IPS DF 4.7 (cell line): ENCODE measurements around the gene PPAN.

Experiments used
- DNase-seq: peaks from one replicate; pipeline ENCODE4 v3.0.0-alpha.2; 2013; ENCODE audit warnings: low spot score; ENCODE audit errors: extremely low read depth

The PPAN gene

DNA sequence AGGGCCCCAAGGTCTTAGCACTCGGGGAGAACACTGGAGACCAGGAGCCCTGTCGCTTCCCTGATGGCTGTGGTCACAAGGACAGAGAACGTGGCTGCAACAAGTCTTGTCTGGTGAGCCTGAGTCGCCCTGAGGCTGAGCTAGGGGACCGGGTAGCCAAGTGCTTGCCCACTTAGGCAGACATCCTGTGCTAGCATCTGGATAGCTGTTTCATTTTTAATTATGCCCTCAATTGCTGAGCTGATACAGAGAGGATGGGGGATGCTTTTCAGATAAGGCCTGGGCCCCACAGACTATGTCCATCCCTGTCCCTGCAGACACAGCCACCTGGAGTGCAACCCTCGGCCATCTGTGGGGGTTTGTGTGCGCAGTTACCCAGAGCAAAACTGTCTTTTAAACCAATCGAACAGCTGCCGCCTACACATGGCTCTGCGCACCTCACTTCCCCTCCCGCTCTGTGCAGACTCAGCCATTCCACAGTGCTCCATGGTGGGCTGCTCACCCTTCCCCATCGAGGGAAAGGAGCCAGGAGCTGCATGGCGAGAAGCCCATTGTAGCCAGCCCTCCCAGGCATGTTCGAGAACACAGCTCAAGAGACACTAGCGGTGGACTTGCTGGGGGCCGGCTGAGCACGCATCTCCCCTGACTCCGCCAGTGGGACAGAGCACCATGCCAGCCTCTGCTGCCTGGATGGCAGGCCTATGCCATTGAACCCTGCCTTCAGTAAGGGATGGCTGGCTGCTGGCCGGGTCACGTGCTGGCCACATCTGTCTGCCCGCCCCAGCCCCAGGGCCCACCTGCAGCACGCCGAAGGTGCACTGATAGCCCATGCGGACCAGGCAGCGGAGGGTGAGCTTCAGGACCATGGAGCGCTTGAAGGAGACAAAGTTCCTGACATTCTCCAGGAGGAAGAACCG lies 33.0 kb downstream of the PPAN start:
- DNase-seq: no peak

DNA sequence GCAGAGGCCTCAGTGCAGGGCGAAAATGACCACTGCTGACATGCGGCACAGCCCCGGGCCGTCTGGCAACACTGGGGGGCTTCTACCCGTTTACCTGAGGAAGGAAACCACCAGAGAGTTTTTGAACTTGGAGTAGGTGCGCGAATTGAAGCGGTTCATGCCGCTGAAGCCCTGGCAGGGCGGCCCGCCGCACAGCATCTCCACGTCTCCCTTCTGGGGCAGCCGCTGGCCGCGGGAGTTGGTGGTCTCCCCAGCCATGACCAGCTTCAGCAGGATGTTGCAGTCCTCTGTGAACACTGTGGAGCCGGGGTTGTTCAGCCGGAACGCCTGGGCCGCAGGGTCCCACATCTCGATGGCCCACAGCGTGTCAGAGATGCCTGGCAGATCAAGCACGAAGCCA lies 33.8 kb downstream of the PPAN start:
- DNase-seq: no peak

DNA sequence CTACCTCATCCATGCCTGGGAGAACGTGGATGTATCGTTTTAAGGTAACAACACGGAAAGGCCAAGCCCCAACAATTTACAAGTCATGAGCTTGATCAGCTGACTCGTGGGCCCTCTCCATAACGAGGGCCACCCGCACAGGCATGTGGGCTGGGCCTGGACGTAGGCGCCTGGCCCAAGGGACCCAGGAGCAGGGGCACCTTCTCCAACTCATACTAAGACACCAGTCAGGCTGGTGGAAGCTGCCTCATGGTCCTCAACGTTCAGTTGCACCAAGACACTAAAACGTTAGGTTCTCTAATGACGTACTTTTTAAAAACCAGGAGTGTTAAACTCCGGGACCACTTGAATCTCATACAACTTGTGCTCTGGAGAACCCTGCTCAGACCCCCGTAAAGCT lies 35.3 kb downstream of the PPAN start:
- DNase-seq: no peak

DNA sequence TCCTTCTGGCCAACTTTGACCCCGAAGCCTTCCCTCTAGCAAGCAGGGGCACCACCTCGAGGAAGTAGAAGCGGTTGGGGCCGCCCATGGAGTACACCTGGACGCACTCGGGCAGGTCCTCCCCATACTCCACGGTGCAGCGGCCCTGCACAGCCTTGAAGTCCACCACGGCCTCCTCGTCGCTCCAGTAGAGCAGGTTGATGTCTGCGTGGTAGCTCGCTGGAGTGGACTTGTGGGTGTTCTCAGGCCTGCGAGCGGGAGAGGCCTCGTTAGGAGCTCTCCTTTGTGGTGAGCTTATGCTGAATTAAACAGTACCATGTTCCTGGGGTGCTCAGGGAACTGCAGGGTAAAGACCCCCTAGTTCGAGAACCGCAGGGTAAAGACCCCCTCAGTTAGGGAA lies 35.8 kb downstream of the PPAN start:
- DNase-seq: no peak

DNA sequence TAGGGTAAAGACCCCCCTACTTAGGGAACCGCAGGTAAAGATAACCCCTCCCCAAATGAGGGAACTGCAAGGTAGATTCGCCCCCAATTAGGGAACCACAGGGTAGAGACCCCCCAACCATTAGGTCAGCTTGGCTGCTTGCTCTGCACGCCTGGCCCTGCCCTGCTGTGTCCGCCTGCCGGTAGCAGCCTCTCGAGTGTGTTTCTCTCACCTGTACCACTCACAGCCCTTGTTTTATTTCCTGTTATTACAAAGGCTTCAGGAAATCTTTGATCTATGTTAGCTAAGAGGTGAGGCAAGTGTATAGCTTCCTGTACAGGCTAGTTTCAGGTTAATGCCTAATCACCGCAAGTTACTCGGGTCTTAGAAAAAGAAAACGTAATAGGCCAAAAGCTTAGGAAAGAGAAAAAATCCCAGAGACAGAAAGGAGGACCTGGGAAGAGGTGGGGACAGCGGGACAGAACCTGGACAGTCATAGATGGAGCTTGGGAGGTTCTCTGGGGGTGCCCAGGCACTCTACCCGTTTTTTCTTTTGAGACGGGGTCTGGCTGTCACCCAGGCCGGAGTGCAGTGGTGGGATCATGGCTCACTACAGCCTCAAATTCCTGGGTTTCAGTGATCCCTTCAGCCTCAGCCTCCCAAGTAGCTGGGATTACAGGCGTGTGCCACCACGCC lies 36.7 kb downstream of the PPAN start:
- no peak for DNase-seq

DNA sequence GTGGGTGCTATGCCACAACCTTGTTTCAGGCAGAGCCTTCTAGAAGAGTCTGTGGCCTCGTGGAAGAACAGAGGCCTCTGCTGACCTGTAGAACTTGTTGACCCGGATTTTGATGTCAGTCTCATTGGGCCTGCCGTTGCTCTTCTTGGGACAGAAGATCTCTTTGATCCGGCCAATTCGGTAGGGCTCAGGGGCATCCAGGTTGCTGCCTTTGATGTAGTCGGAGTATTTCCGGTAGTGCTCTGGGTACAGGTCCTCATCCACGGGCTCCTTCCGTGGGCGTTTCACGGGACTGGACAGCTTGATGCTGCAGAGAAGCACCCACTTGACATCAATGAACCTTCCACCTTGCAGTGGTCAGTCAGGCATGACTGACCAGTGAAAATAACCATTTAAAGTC lies 37.5 kb downstream of the PPAN start:
- DNase-seq: no peak

DNA sequence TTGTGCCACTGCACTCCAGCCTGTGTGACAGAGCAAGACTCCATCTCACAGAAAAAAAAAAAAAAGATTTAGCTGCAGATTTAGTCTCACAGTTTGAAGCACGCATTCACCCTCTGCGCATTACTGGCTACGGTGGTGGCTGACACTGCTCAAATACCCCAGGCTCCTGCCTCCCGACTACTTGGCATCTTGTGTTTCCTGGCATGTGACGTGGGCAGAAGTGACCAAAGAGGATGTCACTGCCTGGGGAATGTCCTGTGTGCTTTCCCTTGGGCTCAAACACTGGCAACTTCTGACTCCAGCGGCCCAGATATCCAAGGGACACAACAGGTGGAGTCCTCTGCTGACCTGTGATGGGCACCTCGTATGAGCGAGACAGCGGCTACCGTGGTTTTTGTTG lies 38.2 kb downstream of the PPAN start:
- no peak for DNase-seq

DNA sequence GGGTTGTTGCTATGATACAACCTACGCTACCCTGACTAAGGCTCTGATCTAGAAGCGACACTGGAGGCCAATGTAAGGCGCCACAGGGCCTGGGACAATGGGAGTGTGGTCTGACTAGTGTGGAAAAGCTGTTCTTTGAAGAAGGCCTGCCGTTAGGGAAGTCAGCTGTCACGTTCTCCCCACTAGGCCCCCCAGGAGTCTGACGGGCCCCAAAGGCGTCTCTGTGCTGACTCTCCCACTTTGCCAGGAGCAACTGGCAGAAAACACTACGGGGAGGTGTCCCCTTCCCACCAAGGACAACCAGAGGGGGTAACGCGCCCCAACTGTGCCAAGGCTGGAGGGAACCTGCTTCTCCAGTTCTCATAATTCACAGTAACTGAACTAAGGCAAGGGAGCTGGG lies 38.9 kb downstream of the PPAN start:
- no peak for DNase-seq

DNA sequence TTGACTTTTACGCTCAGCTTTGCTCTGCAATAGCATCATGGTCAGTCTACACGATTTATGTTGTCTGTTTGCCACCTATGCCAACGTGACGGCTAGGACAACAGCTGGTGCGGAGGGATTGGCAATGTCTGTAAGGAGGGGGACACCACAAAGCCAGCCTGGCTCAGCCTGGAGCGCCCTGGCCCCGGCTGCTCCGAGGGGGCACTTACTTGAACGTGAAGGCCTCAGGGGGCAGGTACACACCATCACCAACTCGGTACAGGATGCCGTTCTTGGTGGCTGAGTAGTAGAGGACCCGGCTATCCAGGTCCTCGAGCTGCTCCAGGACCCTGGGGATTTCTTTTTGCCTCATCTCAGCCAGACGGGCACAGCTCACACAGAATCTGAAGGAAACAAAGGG lies 40.0 kb downstream of the PPAN start:
- DNase-seq: no peak

DNA sequence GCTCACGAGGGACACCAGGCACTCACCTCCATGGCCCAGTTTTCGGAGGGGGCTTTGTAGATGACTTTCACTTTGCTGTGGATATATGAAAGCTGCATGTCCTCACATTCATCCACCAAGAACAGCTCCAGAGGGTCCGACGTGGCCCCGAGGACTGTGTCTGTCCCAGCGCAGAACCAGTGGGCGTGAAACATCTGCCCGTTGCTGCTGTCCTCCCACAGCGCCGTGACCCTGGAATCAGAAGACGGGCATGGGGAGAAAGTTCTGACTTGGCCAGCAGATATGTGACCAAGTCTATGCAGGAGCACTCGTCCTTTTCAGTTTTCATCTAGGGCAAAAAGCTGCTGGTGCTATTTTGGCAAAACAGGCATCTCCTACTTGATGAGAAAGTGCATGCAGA lies 43.3 kb downstream of the PPAN start:
- DNase-seq: no peak

DNA sequence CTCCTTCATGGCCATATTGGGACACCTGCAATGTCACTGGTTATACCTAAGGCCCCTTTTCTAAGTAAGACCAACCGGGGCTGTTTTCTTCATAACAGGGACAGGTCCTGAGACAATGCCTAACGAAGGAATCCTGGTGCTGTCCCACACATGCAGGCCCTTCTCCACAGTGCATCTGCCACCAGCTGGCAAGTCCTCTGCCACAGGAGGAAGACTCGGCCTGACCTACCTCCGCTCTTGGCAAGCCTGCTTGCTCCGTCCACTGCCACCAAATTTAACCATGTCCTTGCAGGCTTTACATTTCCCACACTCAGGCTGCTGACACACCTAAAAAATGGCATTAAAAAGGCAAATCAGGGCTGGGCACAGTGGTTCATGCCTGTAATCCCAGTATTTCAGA lies 45.4 kb downstream of the PPAN start:
- no peak for DNase-seq

DNA sequence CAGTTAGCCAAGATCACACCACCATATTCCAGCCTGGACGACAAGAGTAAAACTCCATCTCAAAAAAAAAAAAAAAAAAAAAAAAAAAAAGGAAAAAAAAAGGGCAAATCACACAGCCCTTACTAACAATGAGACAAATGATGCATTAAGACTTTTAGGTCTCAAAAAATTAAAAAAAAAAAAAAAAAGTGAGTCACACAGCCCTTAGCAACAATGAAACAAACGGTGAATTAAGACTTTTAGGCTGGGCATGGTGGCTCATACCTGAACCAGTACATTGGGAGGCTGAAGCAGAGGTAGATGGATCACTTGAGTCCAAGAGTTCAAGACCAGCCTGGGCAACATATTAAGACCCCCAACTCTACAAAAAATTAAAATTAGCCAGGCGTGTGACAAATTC lies 45.9 kb downstream of the PPAN start:
- DNase-seq: no peak

DNA sequence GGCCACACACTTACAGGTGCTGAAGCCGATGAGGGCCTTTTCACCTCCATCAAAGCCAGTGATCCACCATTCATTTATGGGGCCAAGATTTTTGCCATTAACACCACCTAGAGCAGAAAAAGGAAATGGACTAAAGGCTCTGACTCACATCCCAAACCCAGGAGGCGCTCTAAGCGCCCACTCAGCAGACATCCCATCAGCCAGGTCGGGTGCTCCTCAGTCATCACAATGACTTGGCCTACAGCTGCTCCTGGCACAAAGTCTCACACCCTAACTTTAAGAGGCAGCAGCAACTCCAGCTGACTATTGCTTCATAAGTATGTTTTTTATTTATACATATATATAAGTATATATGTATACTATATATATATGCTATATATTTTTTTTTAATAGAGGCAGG lies 49.7 kb downstream of the PPAN start:
- no peak for DNase-seq

DNA sequence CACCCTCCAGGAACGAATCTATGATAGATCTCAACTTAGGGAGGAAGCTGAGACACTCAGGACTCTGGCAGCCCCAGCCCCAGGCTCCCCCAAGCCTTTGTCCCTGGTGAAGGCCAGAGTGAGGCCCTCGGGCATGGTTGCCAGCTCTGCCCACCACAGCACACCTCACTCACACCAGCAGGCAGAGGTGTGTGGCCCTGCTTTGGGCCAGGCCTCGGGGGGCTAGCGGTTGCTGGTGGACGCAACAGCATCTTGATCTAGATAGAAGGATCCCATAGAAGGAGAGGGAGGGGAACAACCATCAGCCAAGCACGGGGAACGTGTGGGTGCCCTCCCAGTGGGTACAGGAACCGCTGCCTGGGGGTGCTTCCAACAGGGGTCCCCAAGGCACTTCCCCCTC lies 51.9 kb downstream of the PPAN start:
- no peak for DNase-seq

DNA sequence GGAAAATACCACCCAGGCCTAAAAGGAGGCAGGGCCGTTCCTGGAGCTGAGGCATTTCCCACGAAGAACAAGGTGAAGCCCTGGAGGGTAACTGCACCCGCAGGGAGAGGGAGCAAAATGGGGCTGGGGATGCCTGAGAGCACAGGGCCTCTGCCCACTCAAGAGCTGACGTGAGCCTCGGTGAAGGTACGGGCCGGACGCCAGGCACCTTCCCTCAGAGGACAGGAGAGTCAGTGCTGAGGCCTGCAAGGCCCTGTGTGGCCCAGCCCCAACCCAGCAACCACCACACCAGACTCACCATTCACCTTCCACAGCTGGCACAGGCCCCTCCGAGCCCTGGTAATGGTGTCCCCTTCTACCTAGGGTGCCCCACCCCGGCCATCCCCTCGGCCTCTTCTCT lies 52.3 kb downstream of the PPAN start:
- no peak for DNase-seq

DNA sequence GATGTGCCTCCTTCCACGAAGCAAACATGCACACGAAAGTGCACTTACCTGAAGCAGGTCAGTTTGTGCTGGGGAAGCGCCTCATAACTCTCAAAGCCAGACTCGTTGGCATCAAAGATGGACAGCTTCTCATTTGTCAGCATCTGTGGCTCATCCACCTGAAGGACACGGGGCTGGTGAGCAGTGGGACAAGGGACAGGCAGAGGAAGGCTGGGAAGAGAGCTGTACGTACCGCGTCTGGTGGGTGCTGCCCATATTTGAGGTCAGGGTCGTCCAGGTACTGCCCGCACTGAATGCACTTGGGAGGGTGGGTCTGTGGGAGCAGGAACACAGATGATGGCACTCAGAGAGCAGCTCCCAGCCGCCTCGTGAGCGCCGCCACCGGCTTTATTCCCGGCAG lies 53.4 kb downstream of the PPAN start:
- no peak for DNase-seq
